Measurements from ENCODE around the gene NECTIN2.

GRCh38 chr19:44894052-44894400, 47.9 kb downstream of the NECTIN2 start:
- TF ChIP-seq, protein P1, sequence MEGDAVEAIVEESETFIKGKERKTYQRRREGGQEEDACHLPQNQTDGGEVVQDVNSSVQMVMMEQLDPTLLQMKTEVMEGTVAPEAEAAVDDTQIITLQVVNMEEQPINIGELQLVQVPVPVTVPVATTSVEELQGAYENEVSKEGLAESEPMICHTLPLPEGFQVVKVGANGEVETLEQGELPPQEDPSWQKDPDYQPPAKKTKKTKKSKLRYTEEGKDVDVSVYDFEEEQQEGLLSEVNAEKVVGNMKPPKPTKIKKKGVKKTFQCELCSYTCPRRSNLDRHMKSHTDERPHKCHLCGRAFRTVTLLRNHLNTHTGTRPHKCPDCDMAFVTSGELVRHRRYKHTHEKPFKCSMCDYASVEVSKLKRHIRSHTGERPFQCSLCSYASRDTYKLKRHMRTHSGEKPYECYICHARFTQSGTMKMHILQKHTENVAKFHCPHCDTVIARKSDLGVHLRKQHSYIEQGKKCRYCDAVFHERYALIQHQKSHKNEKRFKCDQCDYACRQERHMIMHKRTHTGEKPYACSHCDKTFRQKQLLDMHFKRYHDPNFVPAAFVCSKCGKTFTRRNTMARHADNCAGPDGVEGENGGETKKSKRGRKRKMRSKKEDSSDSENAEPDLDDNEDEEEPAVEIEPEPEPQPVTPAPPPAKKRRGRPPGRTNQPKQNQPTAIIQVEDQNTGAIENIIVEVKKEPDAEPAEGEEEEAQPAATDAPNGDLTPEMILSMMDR (IDR thresholded peaks at IDR 0.05; ENCODE audit: low read length): no peak
- TF ChIP-seq EZH2 (IDR thresholded peaks at IDR 0.05; ENCODE audit: borderline replicate concordance, low read length): no peak
